Mucosa of descending colon (tissue), 3 donors: ENCODE measurements around the gene PCED1A. TPM values are rescaled to one million over a fixed set of nuclear protein-coding genes. Genes with fewer than 3 reads are reported as not detected.

Source experiments
- ATAC-seq: fragments of 200-7000 bp; cut with Tn5 transposase; one replicate; pipeline ENCODE4 v1.9.1; 2020; ENCODE audit warnings: mild to moderate bottlenecking, moderate library complexity
- DNase-seq, 3 donors: peaks; one replicate each; pipeline ENCODE4 v3.0.0-alpha.2; 2020
- H3K36me3 ChIP-seq: fragments of 200-600 bp; one replicate; pipeline ENCODE4 v1.8.0; 2021; ENCODE audit warnings: low read depth, mild to moderate bottlenecking
- H3K4me1 ChIP-seq: fragments of 200-600 bp; one replicate; pipeline ENCODE4 v1.8.0; 2021; ENCODE audit warnings: low read depth, mild to moderate bottlenecking
- H3K4me3 ChIP-seq: fragments of 200-600 bp; one replicate; pipeline ENCODE4 v1.8.0; 2021; ENCODE audit warnings: mild to moderate bottlenecking
- H3K9me3 ChIP-seq: fragments of 200-600 bp; one replicate; pipeline ENCODE4 v1.8.0; 2021; ENCODE audit warnings: mild to moderate bottlenecking
- intact Hi-C, 2 donors: fragments of 100-400 bp; cut with DNase I in 1 of 2; cut with micrococcal nuclease in 1 of 2; formaldehyde crosslinking; loops; one replicate each; pipeline versions ENCODE4 v1.11.0 to v1.11.1; 2022; cut with DNase I, micrococcal nuclease
- total RNA-seq, 3 donors: library from RNA; stranded (reverse); fragmentation: NEBNext Ultra II Directional in 2 of 3; extraction: Animal tissue kit (Norgen Biotek cat#: 25700) in 2 of 3; gene quantifications; one replicate each; pipeline versions ENCODE4 v1.2.1 to v1.2.4, GENCODE V29; 2021 to 2023
- TF ChIP-seq, protein P1 (sequence below): fragments of 200-600 bp; IDR thresholded peaks from one replicate; pipeline ENCODE4 v1.8.0; 2022; ENCODE audit warnings: antibody characterized with exemption, mild to moderate bottlenecking
- donor health status: DM: no; HTN: no; CAD: no; lungs with moderate emphysema.
- donor health status: DM: no; HTN: no; CAD: no.
- donor health status: DM: no; HTN: yes; CAD: no.

Gene PCED1A
- total RNA-seq, 3 donors from 2014 or later = 21.1 to 35.0 (median 29.6) TPM

DNA sequence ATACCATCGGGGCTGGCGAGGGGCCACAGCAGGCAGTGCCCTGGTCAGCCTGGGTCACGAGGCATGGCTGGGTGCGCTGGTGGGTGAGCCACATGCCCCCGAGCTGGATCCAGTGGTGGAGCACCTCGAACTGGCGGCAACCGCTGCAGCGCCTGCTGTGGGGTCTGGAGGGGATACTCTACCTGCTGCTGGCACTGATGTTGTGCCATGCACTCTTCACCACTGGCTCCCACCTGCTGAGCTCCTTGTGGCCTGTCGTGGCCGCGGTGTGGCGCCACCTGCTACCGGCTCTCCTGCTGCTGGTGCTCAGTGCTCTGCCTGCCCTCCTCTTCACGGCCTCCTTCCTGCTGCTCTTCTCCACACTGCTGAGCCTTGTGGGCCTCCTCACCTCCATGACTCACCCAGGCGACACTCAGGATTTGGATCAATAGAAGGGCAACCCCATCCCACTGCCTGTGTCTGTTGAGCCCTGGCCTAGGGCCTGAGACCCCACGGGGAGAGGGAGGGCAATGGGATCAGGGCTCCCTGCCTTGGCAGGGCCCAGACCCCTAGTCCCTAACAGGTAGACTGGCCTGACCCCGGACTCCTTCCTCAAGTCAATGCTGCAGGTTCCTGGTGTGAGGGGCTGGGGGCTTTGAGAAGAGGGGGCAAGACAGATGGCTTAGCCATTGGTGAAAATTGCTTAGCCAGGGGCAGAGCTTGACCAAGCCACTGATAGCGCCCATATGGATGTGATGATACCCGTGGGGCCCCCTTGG, 23.7 kb downstream of the PCED1A start:
- DNase-seq = peak in 1 of 3 donors; percentile 23
- no peak for ATAC-seq
- Histone ChIP-seq H3K9me3 (no peaks in the 10 kb centered on the region), H3K36me3 (no peaks in the 10 kb centered on the region), H3K4me1 (no peaks in the 10 kb centered on the region), H3K4me3 (no peak overlapping the region)
- intact Hi-C loops = no loop called here
- TF ChIP-seq, protein P1, sequence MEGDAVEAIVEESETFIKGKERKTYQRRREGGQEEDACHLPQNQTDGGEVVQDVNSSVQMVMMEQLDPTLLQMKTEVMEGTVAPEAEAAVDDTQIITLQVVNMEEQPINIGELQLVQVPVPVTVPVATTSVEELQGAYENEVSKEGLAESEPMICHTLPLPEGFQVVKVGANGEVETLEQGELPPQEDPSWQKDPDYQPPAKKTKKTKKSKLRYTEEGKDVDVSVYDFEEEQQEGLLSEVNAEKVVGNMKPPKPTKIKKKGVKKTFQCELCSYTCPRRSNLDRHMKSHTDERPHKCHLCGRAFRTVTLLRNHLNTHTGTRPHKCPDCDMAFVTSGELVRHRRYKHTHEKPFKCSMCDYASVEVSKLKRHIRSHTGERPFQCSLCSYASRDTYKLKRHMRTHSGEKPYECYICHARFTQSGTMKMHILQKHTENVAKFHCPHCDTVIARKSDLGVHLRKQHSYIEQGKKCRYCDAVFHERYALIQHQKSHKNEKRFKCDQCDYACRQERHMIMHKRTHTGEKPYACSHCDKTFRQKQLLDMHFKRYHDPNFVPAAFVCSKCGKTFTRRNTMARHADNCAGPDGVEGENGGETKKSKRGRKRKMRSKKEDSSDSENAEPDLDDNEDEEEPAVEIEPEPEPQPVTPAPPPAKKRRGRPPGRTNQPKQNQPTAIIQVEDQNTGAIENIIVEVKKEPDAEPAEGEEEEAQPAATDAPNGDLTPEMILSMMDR = no peak

- Histone ChIP-seq H3K36me3 (no peaks in the 10 kb centered on the region), H3K4me1 (no peaks in the 10 kb centered on the region), H3K9me3 (no peaks in the 10 kb centered on the region), H3K4me3 (no peak within 1 kb of the TSS)
- TF ChIP-seq, protein P1 = no peak
- ATAC-seq (no peak), DNase-seq (no peak)
- intact Hi-C loops = no loop called here
These were observed 24.3 kb downstream of the PCED1A start, which contains the start of gene TMEM239 for GRCh38 chr20:2816030-2816582. Gene TMEM239, plus strand, starts transcription at chr20:2816364. Its CDS starts 191 bp downstream, at chr20:2816555.

DNA sequence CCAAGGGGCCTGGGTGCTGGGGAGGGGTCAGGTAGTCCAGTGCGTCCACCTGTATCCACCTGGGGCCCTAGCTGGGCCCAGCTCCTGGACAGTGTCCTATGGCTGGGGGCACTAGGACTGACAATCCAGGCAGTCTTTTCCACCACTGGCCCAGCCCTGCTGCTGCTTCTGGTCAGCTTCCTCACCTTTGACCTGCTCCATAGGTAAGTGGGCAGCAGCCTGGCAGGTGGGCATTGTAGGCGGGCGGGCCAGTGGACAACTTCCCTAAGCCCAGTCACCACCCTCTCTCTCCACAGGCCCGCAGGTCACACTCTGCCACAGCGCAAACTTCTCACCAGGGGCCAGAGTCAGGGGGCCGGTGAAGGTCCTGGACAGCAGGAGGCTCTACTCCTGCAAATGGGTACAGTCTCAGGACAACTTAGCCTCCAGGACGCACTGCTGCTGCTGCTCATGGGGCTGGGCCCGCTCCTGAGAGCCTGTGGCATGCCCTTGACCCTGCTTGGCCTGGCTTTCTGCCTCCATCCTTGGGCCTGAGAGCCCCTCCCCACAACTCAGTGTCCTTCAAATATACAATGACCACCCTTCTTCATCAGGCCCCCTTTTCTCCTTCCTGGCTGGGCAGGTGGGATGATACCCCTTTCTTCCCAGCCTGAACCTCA, 25.1 kb downstream of the PCED1A start:
- TF ChIP-seq, protein P1 = no peak
- DNase-seq (no peak), ATAC-seq (no peak)
- H3K36me3 ChIP-seq = no peaks in the 10 kb centered on the region
- intact Hi-C loops = no loop called here
- H3K9me3 ChIP-seq = no peaks in the 10 kb centered on the region
- H3K4me1 ChIP-seq = no peaks in the 10 kb centered on the region
- H3K4me3 ChIP-seq = no peak overlapping the region

DNA sequence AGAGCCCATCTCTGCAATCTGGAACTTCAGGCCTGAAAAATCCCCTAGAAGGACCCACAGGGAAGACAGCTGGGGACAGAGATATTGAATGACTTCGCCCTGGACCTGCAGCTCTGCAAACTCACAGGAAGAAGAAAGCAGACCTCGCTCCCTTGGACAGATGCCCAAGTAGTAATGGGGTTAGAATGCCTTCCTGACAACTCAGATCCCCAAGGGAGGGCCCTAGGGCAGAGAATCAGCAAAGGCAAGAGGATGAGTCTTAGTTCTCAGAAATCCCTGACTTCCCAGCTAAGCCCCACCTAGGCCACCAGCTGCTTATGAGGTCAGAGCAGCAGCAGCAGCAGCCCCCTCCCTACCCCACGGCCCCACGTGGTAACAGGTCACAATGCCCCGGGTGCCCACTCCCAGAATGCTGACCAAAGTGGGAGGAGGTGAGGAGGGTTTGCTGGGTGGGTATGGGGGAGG, 25.8 kb downstream of the PCED1A start, which contains the start of gene C20orf141:
TSS of gene C20orf141 (plus strand) at position 401 of the 465 bp plus-strand sequence. CDS start 198 bp downstream, outside the sequence.
- H3K4me3 ChIP-seq = no peak within 1 kb of the TSS
- no peaks in the 10 kb centered on the region for H3K36me3 ChIP-seq
- no peaks in the 10 kb centered on the region for H3K9me3 ChIP-seq
- intact Hi-C loops = no loop called here
- no peak for DNase-seq
- no peaks in the 10 kb centered on the region for H3K4me1 ChIP-seq
- ATAC-seq = peak; percentile 54
- TF ChIP-seq, protein P1 = no peak

DNA sequence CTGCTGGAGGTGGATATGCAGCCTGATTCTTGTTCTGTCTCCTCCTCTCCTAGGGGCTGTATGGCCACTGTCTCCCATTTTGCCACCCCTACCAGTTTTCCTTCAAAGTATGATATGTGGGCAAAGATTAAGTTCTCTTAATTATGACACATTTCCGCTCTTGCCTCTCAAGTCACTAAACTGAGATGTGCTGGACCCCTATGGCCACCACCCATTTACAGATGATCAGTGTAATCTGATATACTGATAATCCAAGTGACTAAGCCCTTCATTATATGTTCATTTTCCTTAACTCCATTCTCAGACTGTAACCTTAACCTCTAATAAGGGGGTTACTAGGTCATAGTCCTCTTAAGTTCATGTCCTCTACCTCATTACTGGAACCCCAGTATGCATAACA, 26.4 kb downstream of the PCED1A start:
- H3K4me1 ChIP-seq = peaks cover 4% of the 10 kb centered on the region
- no peaks in the 10 kb centered on the region for H3K36me3 ChIP-seq
- TF ChIP-seq, protein P1 = no peak
- ATAC-seq (no peak), DNase-seq (no peak)
- intact Hi-C loops = no loop called here
- H3K9me3 ChIP-seq = no peaks in the 10 kb centered on the region
- no peak overlapping the region for H3K4me3 ChIP-seq
